Brain microvascular endothelial cell (primary cell): ENCODE data around the gene HKDC1.
A peak's percentile ranks its signal among the peaks of the same experiment; 100 is the strongest.

Experiments used
- DNase-seq: peaks from one replicate; pipeline ENCODE4 v3.0.0-alpha.2; 2020
- H3K27ac ChIP-seq: fragments of 250-450 bp; sonication (Bioruptor Pico); 2 replicates; pipeline ENCODE4 v1.5.1; 2020; ENCODE audit warnings: mild to moderate bottlenecking, moderate library complexity
- H3K27me3 ChIP-seq: fragments of 250-450 bp; sonication (Bioruptor Pico); replicated peaks from 2 replicates; pipeline ENCODE4 v1.5.1; 2020; ENCODE audit warnings: mild to moderate bottlenecking
- H3K36me3 ChIP-seq: fragments of 250-450 bp; sonication (Bioruptor Pico); replicated peaks from 2 replicates; pipeline ENCODE4 v1.5.1; 2020; ENCODE audit warnings: mild to moderate bottlenecking
- H3K4me3 ChIP-seq: 2 replicates; pipeline ENCODE4 v1.5.1; 2011; ENCODE audit warnings: low read depth, mild to moderate bottlenecking, control low read depth, low read length, moderate library complexity
- CTCF ChIP-seq: IDR thresholded peaks from 2 replicates; pipeline ENCODE4 v1.5.1; 2011; ENCODE audit warnings: low read depth, mild to moderate bottlenecking, moderate library complexity, low read length, control low read depth, inconsistent platforms; ENCODE audit errors: missing control alignments
- in situ Hi-C: cut with HindIII; loops from 2 replicates; pipeline ENCODE4 v1.10.0; 2017; ENCODE audit warnings: low sequenced_read_pairs, low pct_ligation_motif_present

The HKDC1 gene

DNA sequence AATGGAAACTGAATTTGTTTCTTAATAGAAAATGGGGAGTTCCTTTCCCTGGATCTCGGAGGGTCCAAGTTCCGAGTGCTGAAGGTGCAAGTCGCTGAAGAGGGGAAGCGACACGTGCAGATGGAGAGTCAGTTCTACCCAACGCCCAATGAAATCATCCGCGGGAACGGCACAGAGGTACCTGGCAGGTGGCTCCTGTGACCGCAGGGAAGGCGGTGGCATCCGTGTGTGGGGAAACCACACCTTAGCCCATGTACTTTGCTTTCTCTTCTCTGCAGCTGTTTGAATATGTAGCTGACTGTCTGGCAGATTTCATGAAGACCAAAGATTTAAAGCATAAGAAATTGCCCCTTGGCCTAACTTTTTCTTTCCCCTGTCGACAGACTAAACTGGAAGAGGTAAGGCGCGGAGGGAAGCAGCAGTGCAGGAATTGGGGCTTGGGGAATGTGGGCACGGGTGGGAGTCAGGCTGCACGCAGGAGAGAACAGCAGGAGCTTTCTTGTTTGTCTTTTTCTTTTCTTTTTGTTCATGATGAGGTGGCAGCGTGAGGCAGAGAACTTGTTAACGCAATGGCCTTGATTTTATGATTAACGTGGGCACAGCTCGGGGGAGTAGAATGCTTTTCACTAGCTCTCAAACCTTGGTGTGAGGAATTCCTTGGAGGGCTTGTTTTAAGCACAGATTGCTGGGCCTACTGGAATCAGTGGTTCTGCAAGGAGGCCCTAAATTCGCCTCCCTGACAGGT lies 12.8 kb downstream of the HKDC1 start:
- TF ChIP-seq CTCF = no peak
- H3K27ac ChIP-seq = no peak overlapping the region
- no peak overlapping the region for H3K4me3 ChIP-seq
- in situ Hi-C loops = loop anchor here (25.0 kb wide), 1 partner anchor 154 kb away; no protein-coding TSS in a partner anchor
- no peaks in the 10 kb centered on the region for H3K27me3 ChIP-seq
- no peak for DNase-seq
- no peaks in the 10 kb centered on the region for H3K36me3 ChIP-seq

DNA sequence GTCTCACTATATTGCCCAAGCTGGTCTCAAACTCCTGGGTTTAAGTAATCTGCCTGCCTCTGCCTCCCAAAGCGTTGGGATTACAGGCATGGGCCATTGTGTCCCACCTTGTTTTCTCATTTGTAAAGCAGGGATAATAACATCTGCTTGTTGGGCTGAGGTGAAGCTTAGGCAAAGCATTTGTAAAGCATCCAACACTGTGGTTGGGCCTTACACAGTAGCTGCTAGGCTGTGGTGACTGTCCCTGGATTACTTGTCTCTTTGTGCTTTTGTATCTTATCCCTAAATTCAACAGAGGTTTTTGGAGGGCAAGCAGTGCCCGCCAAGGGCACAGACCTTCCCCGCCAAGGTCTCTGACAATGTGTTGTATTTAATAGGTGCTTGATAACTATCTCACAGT lies 14.3 kb downstream of the HKDC1 start:
- TF ChIP-seq CTCF = no peak

DNA sequence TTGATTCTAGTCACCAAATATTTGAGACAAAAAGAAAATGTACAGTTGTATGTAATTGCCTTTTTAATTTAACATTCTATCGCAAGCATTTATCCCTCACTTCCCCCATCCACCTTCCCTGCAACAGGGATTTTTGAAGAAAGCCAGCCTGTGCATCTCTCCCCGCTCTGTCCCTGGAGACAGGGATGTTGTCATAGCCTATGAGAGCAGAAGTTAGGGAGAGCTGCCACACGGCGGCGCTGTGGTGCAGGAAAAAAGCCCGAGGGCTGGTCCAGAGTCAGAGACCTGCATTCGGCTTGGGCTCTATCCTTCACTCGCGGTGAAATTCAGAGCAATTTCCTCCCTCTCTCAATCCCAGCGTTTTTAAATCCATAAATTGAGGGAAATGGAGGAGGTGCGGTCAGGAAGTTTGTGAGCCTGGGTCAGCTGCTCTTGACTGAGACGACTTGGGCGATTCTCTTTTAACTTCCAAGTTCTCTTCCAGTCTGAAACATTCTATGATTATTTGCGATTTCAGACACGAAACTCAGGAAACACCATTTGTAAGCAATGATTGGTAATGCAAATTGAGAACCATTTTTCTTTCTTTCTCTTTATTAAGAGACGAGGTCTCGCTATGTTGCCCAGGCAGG lies 17.5 kb downstream of the HKDC1 start:
- DNase-seq = peak; percentile 75
- Histone ChIP-seq H3K36me3 (no peaks in the 10 kb centered on the region), H3K27ac (no peak overlapping the region), H3K27me3 (no peaks in the 10 kb centered on the region), H3K4me3 (no peak overlapping the region)
- in situ Hi-C loops = loop anchor here (25.0 kb wide), 1 partner anchor 150 kb away; no protein-coding TSS in a partner anchor
- TF ChIP-seq CTCF = peak; percentile 96

More for the DNA sequence above, 14.3 kb downstream of the HKDC1 start:
- Histone ChIP-seq H3K27ac (no peak overlapping the region), H3K4me3 (no peak overlapping the region), H3K27me3 (no peaks in the 10 kb centered on the region), H3K36me3 (no peaks in the 10 kb centered on the region)
- in situ Hi-C loops = loop anchor here (25.0 kb wide), 1 partner anchor 153 kb away; no protein-coding TSS in a partner anchor
- no peak for DNase-seq

DNA sequence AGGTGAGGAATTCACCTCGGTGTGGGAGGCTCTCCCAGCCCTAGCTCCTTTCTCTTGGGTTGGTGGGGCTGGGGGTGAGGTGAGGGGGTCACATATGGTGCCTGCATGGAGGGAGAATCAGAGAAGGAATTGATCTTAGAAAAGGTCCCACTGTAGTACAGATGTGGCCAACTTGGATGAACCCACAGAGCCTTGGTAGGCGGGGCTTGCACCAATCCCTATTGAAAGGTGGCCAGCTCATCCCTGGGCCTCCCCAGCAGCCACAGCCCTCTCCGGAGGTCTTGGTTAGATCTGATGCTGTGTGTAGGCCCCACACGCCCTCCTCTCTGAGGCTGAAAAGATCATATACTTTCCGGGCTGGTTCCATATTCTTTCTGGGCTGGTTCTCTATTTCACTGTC lies 19.0 kb downstream of the HKDC1 start:
- H3K27me3 ChIP-seq = no peaks in the 10 kb centered on the region
- DNase-seq = no peak
- no peak overlapping the region for H3K4me3 ChIP-seq
- in situ Hi-C loops = loop anchor here (25.0 kb wide), 1 partner anchor 148 kb away; no protein-coding TSS in a partner anchor
- H3K36me3 ChIP-seq = no peaks in the 10 kb centered on the region
- no peak overlapping the region for H3K27ac ChIP-seq
- no peak for TF ChIP-seq CTCF

GRCh38 chr10:69239816-69240434 lies 19.8 kb downstream of the HKDC1 start:
- Histone ChIP-seq H3K27ac (no peak overlapping the region), H3K4me3 (no peak overlapping the region), H3K27me3 (no peaks in the 10 kb centered on the region), H3K36me3 (no peaks in the 10 kb centered on the region)
- DNase-seq = no peak
- in situ Hi-C loops = loop anchor here (25.0 kb wide), 1 partner anchor 147 kb away; no protein-coding TSS in a partner anchor
- TF ChIP-seq CTCF = no peak
